ENCODE measurements around the gene ADCK2.
"Not testable (repeated sequence)": the region's sequence is repeated elsewhere in the genome, so short reads cannot be mapped to it uniquely, and the experiment has no call there.

ADCK2 gene

GRCh38 chr7:140667476-140667875, 5.3 kb upstream of the ADCK2 start:
- Histone ChIP-seq H3K79me2 (ENCODE audit: low read length) (no peaks in the 10 kb centered on the region), H3K9me3 (ENCODE audit: insufficient read depth, low read length) (no peaks in the 10 kb centered on the region), H3K9ac (ENCODE audit: low read length) (no peak overlapping the region), H4K20me1 (ENCODE audit: insufficient read depth, low read length) (no peaks in the 10 kb centered on the region), H2AFZ (ENCODE audit: low read depth, low read length) (no peak overlapping the region), H3K4me3 (ENCODE audit: low read length) (no peak overlapping the region), H3K27ac (ENCODE audit: low read length) (no peak overlapping the region), H3K27me3 (ENCODE audit: low read depth, low read length) (no peaks in the 10 kb centered on the region), H3K4me2 (ENCODE audit: low read length) (no peak overlapping the region), H3K36me3 (replicated peaks; ENCODE audit: low read depth, low read length) (no peaks in the 10 kb centered on the region), H3K4me1 (ENCODE audit: low read length) (peaks cover 5% of the 10 kb centered on the region)
- no peak for TF ChIP-seq CTCF (IDR thresholded peaks at IDR 0.05; ENCODE audit: low read depth, low read length)
- TF ChIP-seq EZH2phosphoT487 (IDR thresholded peaks at IDR 0.05; ENCODE audit: low read depth), result no peak

- no peak overlapping the region for H3K9ac ChIP-seq (ENCODE audit: low read length)
- no peaks in the 10 kb centered on the region for H3K9me3 ChIP-seq (ENCODE audit: insufficient read depth, low read length)
- H3K79me2 ChIP-seq (ENCODE audit: low read length), result no peaks in the 10 kb centered on the region
- H2AFZ ChIP-seq (ENCODE audit: low read depth, low read length), result no peak overlapping the region
- no peak overlapping the region for H3K4me3 ChIP-seq (ENCODE audit: low read length)
- TF ChIP-seq CTCF (IDR thresholded peaks at IDR 0.05; ENCODE audit: low read depth, low read length) (no peak), EZH2phosphoT487 (IDR thresholded peaks at IDR 0.05; ENCODE audit: low read depth) (no peak)
- H3K4me1 ChIP-seq (ENCODE audit: low read length), result peaks cover 7% of the 10 kb centered on the region
- H3K36me3 ChIP-seq (replicated peaks; ENCODE audit: low read depth, low read length), result no peaks in the 10 kb centered on the region
- no peaks in the 10 kb centered on the region for H3K27me3 ChIP-seq (ENCODE audit: low read depth, low read length)
- H3K4me2 ChIP-seq (ENCODE audit: low read length), result no peak overlapping the region
- no peaks in the 10 kb centered on the region for H4K20me1 ChIP-seq (ENCODE audit: insufficient read depth, low read length)
- H3K27ac ChIP-seq (ENCODE audit: low read length), result no peak overlapping the region
Observed at GRCh38 chr7:140668641-140669040, 4.1 kb upstream of the ADCK2 start.

- Histone ChIP-seq H3K4me2 (ENCODE audit: low read length) (no peak overlapping the region), H3K4me1 (ENCODE audit: low read length) (peaks cover 14% of the 10 kb centered on the region), H3K4me3 (ENCODE audit: low read length) (no peak overlapping the region), H3K27me3 (ENCODE audit: low read depth, low read length) (no peaks in the 10 kb centered on the region), H3K79me2 (ENCODE audit: low read length) (no peaks in the 10 kb centered on the region), H3K36me3 (replicated peaks; ENCODE audit: low read depth, low read length) (no peaks in the 10 kb centered on the region), H3K9ac (ENCODE audit: low read length) (no peak overlapping the region), H3K27ac (ENCODE audit: low read length) (no peak overlapping the region), H4K20me1 (ENCODE audit: insufficient read depth, low read length) (no peaks in the 10 kb centered on the region), H2AFZ (ENCODE audit: low read depth, low read length) (no peak overlapping the region), H3K9me3 (ENCODE audit: insufficient read depth, low read length) (no peaks in the 10 kb centered on the region)
- TF ChIP-seq CTCF (IDR thresholded peaks at IDR 0.05; ENCODE audit: low read depth, low read length) (no peak), EZH2phosphoT487 (IDR thresholded peaks at IDR 0.05; ENCODE audit: low read depth) (no peak)
Observed at GRCh38 chr7:140669352-140669751, 3.4 kb upstream of the ADCK2 start.

- H2AFZ ChIP-seq (ENCODE audit: low read depth, low read length); H3K4me2 ChIP-seq (ENCODE audit: low read length); H3K79me2 ChIP-seq (ENCODE audit: low read length): not testable (repeated sequence)
Observed at GRCh38 chr7:140669862-140670261, 2.9 kb upstream of the ADCK2 start.

More at GRCh38 chr7:140669862-140670261, 2.9 kb upstream of the ADCK2 start:
- not testable (repeated sequence) for H3K27ac ChIP-seq (ENCODE audit: low read length); H3K9ac ChIP-seq (ENCODE audit: low read length); H4K20me1 ChIP-seq (ENCODE audit: insufficient read depth, low read length); H3K36me3 ChIP-seq (replicated peaks; ENCODE audit: low read depth, low read length); H3K4me3 ChIP-seq (ENCODE audit: low read length); H3K9me3 ChIP-seq (ENCODE audit: insufficient read depth, low read length); H3K27me3 ChIP-seq (ENCODE audit: low read depth, low read length)
- H3K4me1 ChIP-seq (ENCODE audit: low read length), result peaks cover 19% of the 10 kb centered on the region

All from OCI-LY3 (cell line).